LNCaP clone FGC (cell line): Measurements from ENCODE around the gene MCOLN2.

Source experiments
- DNase-seq: peaks from one replicate; pipeline ENCODE4 v3.0.0-alpha.2; 2011; ENCODE audit warnings: low read depth
- H3K4me3 ChIP-seq: 2 replicates; pipeline ENCODE4 v1.5.1; 2011; ENCODE audit warnings: mild to moderate bottlenecking, low read depth, low read length, control low read depth
- CTCF ChIP-seq: IDR thresholded peaks from 2 replicates; pipeline ENCODE4 v1.5.1; 2012; ENCODE audit warnings: mild to moderate bottlenecking; ENCODE audit not compliant: control insufficient read depth, insufficient read depth; ENCODE audit errors: extremely low read depth

The MCOLN2 gene

GRCh38 chr1:84985365-84985764 lies 11.5 kb downstream of the MCOLN2 start:
- no peak for TF ChIP-seq CTCF
- H3K4me3 ChIP-seq, result no peak overlapping the region
- no peak for DNase-seq

- TF ChIP-seq CTCF, result no peak
- no peak overlapping the region for H3K4me3 ChIP-seq
- DNase-seq, result no peak
These were observed 14.5 kb downstream of the MCOLN2 start for GRCh38 chr1:84982395-84982794.

- no peak overlapping the region for H3K4me3 ChIP-seq
- no peak for DNase-seq
- no peak for TF ChIP-seq CTCF
These were observed 21.9 kb downstream of the MCOLN2 start for GRCh38 chr1:84975035-84975434.

- no peak for TF ChIP-seq CTCF
- DNase-seq, result no peak
- no peak overlapping the region for H3K4me3 ChIP-seq
These were observed 23.2 kb downstream of the MCOLN2 start for GRCh38 chr1:84973498-84974334.

GRCh38 chr1:84972377-84972987 lies 24.4 kb downstream of the MCOLN2 start:
- TF ChIP-seq CTCF, result no peak
- no peak overlapping the region for H3K4me3 ChIP-seq
- DNase-seq, result no peak

- DNase-seq, result no peak
- H3K4me3 ChIP-seq, result no peak overlapping the region
- TF ChIP-seq CTCF, result no peak
These were observed 25.0 kb downstream of the MCOLN2 start for GRCh38 chr1:84971957-84972356.
